Activated T-cell treated with anti-CD3 and anti-CD28 coated beads, Interleukin-2, amount 50 U/mL, for 4 hours (primary cell): ENCODE results near the gene SMC4. TPM values are rescaled to one million over a fixed set of nuclear protein-coding genes. Genes with fewer than 3 reads are reported as not detected.
A peak's percentile ranks its signal among the peaks of the same experiment; 100 is the strongest.
"Not testable (repeated sequence)": the region's sequence is repeated elsewhere in the genome, so short reads cannot be mapped to it uniquely, and the experiment has no call there.

Source experiments
- ATAC-seq, 2 donors: fragments of 200-7000 bp; cut with Tn5 transposase; one replicate each; pipeline ENCODE4 v1.10.0; 2021
- DNase-seq: peaks from one replicate; pipeline ENCODE4 v3.0.0-alpha.2; 2020
- H3K27me3 Mint-ChIP-seq: one replicate; pipeline ENCODE4 v1.8.0; 2021; ENCODE audit warnings: low read depth, mixed read lengths
- H3K36me3 Mint-ChIP-seq: one replicate; pipeline ENCODE4 v1.8.0; 2022; ENCODE audit warnings: mixed read lengths; ENCODE audit not compliant: insufficient read depth
- H3K4me1 Mint-ChIP-seq: one replicate; pipeline ENCODE4 v1.8.0; 2021; ENCODE audit warnings: low read depth, mixed read lengths
- H3K4me3 Mint-ChIP-seq: one replicate; pipeline ENCODE4 v1.8.0; 2021; ENCODE audit warnings: mild to moderate bottlenecking, moderate library complexity, mixed read lengths
- H3K9me3 Mint-ChIP-seq: one replicate; pipeline ENCODE4 v1.8.0; 2021; ENCODE audit warnings: mixed read lengths
- total RNA-seq, 3 donors: library from RNA; stranded (reverse); gene quantifications; one replicate each; pipeline ENCODE4 v1.2.1, GENCODE V29; 2021

Gene SMC4
- total RNA-seq, 3 donors from 2014 or later: 56.6 to 69.0 (median 66.0) TPM

- Mint-ChIP-seq H3K9me3 (no peaks in the 10 kb centered on the region), H3K4me3 (no peak overlapping the region), H3K36me3 (peaks cover 4% of the 10 kb centered on the region), H3K4me1 (peaks cover 50% of the 10 kb centered on the region), H3K27me3 (no peaks in the 10 kb centered on the region)
- DNase-seq (no peak), ATAC-seq (no peak)
These were observed 47.1 kb downstream of the SMC4 start for GRCh38 chr3:160446522-160447056.

- no peak for ATAC-seq
- peaks cover 47% of the 10 kb centered on the region for H3K4me1 Mint-ChIP-seq
These were observed 48.1 kb downstream of the SMC4 start for GRCh38 chr3:160447544-160447943.

GRCh38 chr3:160448845-160449635 is 49.6 kb downstream of the SMC4 start:
- peaks cover 43% of the 10 kb centered on the region for H3K4me1 Mint-ChIP-seq
- peaks cover 4% of the 10 kb centered on the region for H3K36me3 Mint-ChIP-seq
- H3K27me3 Mint-ChIP-seq: no peaks in the 10 kb centered on the region
- peak overlapping the region; percentile 98 for H3K4me3 Mint-ChIP-seq
- ATAC-seq (peak; percentile 47 to 50), DNase-seq (no peak)
- H3K9me3 Mint-ChIP-seq: no peaks in the 10 kb centered on the region

More at GRCh38 chr3:160447544-160447943, 48.1 kb downstream of the SMC4 start:
- Mint-ChIP-seq H3K36me3 (peaks cover 4% of the 10 kb centered on the region), H3K9me3 (no peaks in the 10 kb centered on the region), H3K4me3 (peak overlapping the region; percentile 16), H3K27me3 (no peaks in the 10 kb centered on the region)
- DNase-seq: no peak

GRCh38 chr3:160449636-160450598 is 50.5 kb downstream of the SMC4 start, which contains the start of gene TRIM59:
TRIM59 (minus strand) TSS chr3:160449786; CDS start chr3:160439183, 10,603 bp downstream.
- no peaks in the 10 kb centered on the region for H3K36me3 Mint-ChIP-seq
- ATAC-seq (peak; percentile 97 to 98), DNase-seq (peak; percentile 94)
- no peaks in the 10 kb centered on the region for H3K27me3 Mint-ChIP-seq
- H3K9me3 Mint-ChIP-seq: no peaks in the 10 kb centered on the region
- H3K4me1 Mint-ChIP-seq: peaks cover 38% of the 10 kb centered on the region
- H3K4me3 Mint-ChIP-seq: peak within 1 kb of the TSS; percentile 98

- DNase-seq: no peak
- Mint-ChIP-seq H3K27me3 (no peaks in the 10 kb centered on the region), H3K36me3 (no peaks in the 10 kb centered on the region), H3K4me3 (peak overlapping the region; percentile 98), H3K9me3 (no peaks in the 10 kb centered on the region), H3K4me1 (peaks cover 33% of the 10 kb centered on the region)
- ATAC-seq: no peak
These were observed 51.4 kb downstream of the SMC4 start for GRCh38 chr3:160450846-160451245.

GRCh38 chr3:160451602-160452001 is 52.2 kb downstream of the SMC4 start:
- DNase-seq: no peak
- Mint-ChIP-seq H3K36me3 (no peaks in the 10 kb centered on the region), H3K27me3 (no peaks in the 10 kb centered on the region), H3K4me1 (peaks cover 29% of the 10 kb centered on the region), H3K9me3 (no peaks in the 10 kb centered on the region), H3K4me3 (no peak overlapping the region)
- no peak for ATAC-seq

- DNase-seq, ATAC-seq, H3K9me3 Mint-ChIP-seq, H3K36me3 Mint-ChIP-seq, H3K4me3 Mint-ChIP-seq, H3K27me3 Mint-ChIP-seq: not testable (repeated sequence)
- H3K4me1 Mint-ChIP-seq: peaks cover 25% of the 10 kb centered on the region
These were observed 52.8 kb downstream of the SMC4 start for GRCh38 chr3:160452251-160452650.

- Mint-ChIP-seq H3K4me3 (no peak overlapping the region), H3K4me1 (peaks cover 4% of the 10 kb centered on the region), H3K36me3 (no peaks in the 10 kb centered on the region), H3K9me3 (no peaks in the 10 kb centered on the region), H3K27me3 (no peaks in the 10 kb centered on the region)
- DNase-seq (no peak), ATAC-seq (no peak)
These were observed 55.5 kb downstream of the SMC4 start for GRCh38 chr3:160454995-160455394.

- ATAC-seq (no peak), DNase-seq (no peak)
- no peaks in the 10 kb centered on the region for H3K9me3 Mint-ChIP-seq
- no peaks in the 10 kb centered on the region for H3K36me3 Mint-ChIP-seq
- no peaks in the 10 kb centered on the region for H3K4me1 Mint-ChIP-seq
- H3K4me3 Mint-ChIP-seq: no peak overlapping the region
- no peaks in the 10 kb centered on the region for H3K27me3 Mint-ChIP-seq
These were observed 56.4 kb downstream of the SMC4 start for GRCh38 chr3:160455846-160456245.

GRCh38 chr3:160458151-160458550 is 58.7 kb downstream of the SMC4 start:
- Mint-ChIP-seq H3K36me3 (no peaks in the 10 kb centered on the region), H3K4me3 (no peak overlapping the region), H3K9me3 (no peaks in the 10 kb centered on the region), H3K27me3 (peaks cover 7% of the 10 kb centered on the region), H3K4me1 (no peaks in the 10 kb centered on the region)
- ATAC-seq (no peak), DNase-seq (no peak)

GRCh38 chr3:160459450-160459970 is 60.1 kb downstream of the SMC4 start:
- H3K27me3 Mint-ChIP-seq: peaks cover 10% of the 10 kb centered on the region
- H3K4me3 Mint-ChIP-seq: no peak overlapping the region
- no peaks in the 10 kb centered on the region for H3K4me1 Mint-ChIP-seq
- no peak for DNase-seq
- no peak for ATAC-seq
- H3K9me3 Mint-ChIP-seq: no peaks in the 10 kb centered on the region
- no peaks in the 10 kb centered on the region for H3K36me3 Mint-ChIP-seq

GRCh38 chr3:160460033-160460432 is 60.6 kb downstream of the SMC4 start:
- Mint-ChIP-seq H3K9me3 (no peaks in the 10 kb centered on the region), H3K27me3 (peaks cover 10% of the 10 kb centered on the region), H3K4me3 (no peak overlapping the region), H3K36me3 (no peaks in the 10 kb centered on the region), H3K4me1 (no peaks in the 10 kb centered on the region)
- DNase-seq (no peak), ATAC-seq (no peak)

GRCh38 chr3:160464321-160464720 is 64.9 kb downstream of the SMC4 start:
- no peak for DNase-seq
- ATAC-seq: no peak
- no peak overlapping the region for H3K4me3 Mint-ChIP-seq
- no peaks in the 10 kb centered on the region for H3K9me3 Mint-ChIP-seq
- peaks cover 3% of the 10 kb centered on the region for H3K36me3 Mint-ChIP-seq
- H3K4me1 Mint-ChIP-seq: no peaks in the 10 kb centered on the region
- peaks cover 20% of the 10 kb centered on the region for H3K27me3 Mint-ChIP-seq

- Mint-ChIP-seq H3K4me1 (no peaks in the 10 kb centered on the region), H3K36me3 (peaks cover 3% of the 10 kb centered on the region), H3K27me3 (peaks cover 20% of the 10 kb centered on the region), H3K9me3 (peaks cover 6% of the 10 kb centered on the region), H3K4me3 (no peak overlapping the region)
- ATAC-seq: no peak
- no peak for DNase-seq
These were observed 65.5 kb downstream of the SMC4 start for GRCh38 chr3:160464971-160465370.
